ENCODE results near the gene MYO1E. TPM values are rescaled to one million over a fixed set of nuclear protein-coding genes. Genes with fewer than 3 reads are reported as not detected.

Gene MYO1E
- polyA plus RNA-seq, 3 donors = 140 to 193 (median 176) TPM

DNA sequence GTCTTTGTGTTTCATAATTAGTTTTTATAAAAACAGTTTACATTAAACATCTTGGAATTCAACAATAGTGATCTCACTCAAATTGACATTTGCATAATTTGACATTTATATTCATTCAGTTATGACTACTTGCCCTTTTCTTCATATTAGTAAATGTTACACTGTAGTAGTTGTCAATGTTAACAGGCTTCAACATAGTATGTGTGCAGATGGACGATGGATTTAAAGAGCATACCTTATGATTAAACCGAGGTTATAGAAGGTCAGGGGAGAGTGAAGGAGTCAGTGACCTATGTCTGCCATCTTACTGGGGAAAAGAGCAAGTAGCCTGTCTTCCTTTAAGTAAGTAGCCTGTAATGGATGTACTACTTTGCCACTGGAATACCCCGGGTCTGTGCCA, 276.2 kb downstream of the MYO1E start:
- no peak for DNase-seq (ENCODE audit: extremely low read depth in 1 of 11, low read depth in 9 of 11, low spot score in 4 of 11)

DNA sequence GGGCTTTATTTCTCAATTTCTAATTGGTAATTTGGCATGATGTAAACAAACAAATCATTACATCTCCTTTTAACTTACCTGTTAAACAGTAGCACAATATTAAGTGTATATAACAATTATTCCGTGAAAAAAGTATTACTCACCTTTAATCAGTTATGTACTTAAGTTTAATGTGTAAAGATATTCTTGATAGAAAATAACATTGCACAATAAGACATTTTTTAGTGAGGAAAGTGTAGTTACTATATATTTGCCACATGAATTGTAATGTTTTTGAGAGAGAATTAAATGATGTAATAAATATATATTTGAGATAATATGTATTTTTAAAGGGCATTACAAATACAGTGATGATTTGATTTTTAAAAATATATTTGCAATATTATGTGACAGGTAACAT, 278.6 kb downstream of the MYO1E start:
- DNase-seq (ENCODE audit: extremely low read depth in 1 of 11, low read depth in 9 of 11, low spot score in 4 of 11) = no peak

DNA sequence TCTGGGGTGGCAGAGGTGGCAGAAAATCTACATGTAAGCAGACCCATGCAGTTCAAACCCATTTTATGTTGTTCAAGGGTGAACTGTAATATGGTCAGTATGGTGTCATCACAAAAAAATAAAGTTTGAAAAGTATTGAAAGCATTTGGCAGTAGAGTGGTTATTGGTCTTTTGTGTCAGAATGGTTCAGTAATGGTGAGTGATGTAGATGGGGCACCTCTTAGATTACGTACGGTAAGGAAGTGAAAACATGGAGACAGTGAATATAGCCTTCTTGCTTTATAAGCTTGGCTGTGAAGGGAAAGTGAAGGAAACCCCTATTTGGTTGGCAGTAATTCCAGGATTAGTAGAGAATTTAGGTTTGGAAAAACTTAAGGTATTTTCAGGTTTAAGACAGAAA, 284.9 kb downstream of the MYO1E start:
- DNase-seq (ENCODE audit: extremely low read depth in 1 of 11, low read depth in 9 of 11, low spot score in 4 of 11) = no peak

Other genes with a start within 250 kb of the MYO1E start
- gene LDHAL6B, start 166.0 kb downstream of the MYO1E start, polyA plus RNA-seq (ENCODE audit: insufficient read length in 3 of 3) = under 1 TPM; 0.17 to 0.45 (median 0.19) TPM
- gene FAM81A, start 65.3 kb upstream of the MYO1E start, polyA plus RNA-seq (ENCODE audit: insufficient read length in 3 of 3) = 10 to 100 TPM; 21.5 to 26.9 (median 25.9) TPM
- gene GCNT3, start 238.9 kb upstream of the MYO1E start, polyA plus RNA-seq (ENCODE audit: insufficient read length in 3 of 3) = under 1 TPM; 0.34 to 0.92 (median 0.84) TPM

Measured in renal cortex interstitium (tissue), 11 donors.